Activated naive CD8-positive, alpha-beta T cell treated with anti-CD3 and anti-CD28 coated beads, Interleukin-2, amount 10 ng/mL, durations not matched to agents 7 days and 5 days (primary cell): ENCODE results near the gene SH3GL3. TPM values are rescaled to one million over a fixed set of nuclear protein-coding genes. Genes with fewer than 3 reads are reported as not detected.

ENCODE experiments used
- ATAC-seq: fragments of 150-1000 bp; cut with Tn5 transposase; one replicate; pipeline ENCODE4 v1.10.0; 2021; ENCODE audit warnings: low read depth, moderate library complexity
- POLR2A ChIA-PET: fragments of 350-600 bp; sonication (Branson Sonifier 250); formaldehyde crosslinking; loops from one replicate; lab custom pipeline; 2021; ENCODE audit warnings: antibody characterized with exemption; lab: Charles Lee
- DNase-seq: peaks from one replicate; pipeline ENCODE4 v3.0.0; 2021
- H3K27ac Mint-ChIP-seq: one replicate; pipeline ENCODE4 v1.8.0; 2022; ENCODE audit warnings: mild to moderate bottlenecking, mixed read lengths
- H3K27me3 Mint-ChIP-seq: one replicate; pipeline ENCODE4 v1.8.0; 2022; ENCODE audit warnings: mild to moderate bottlenecking, moderate library complexity, mixed read lengths
- H3K36me3 Mint-ChIP-seq: one replicate; pipeline ENCODE4 v1.8.0; 2021; ENCODE audit warnings: mild to moderate bottlenecking, mixed read lengths
- H3K4me1 Mint-ChIP-seq: one replicate; pipeline ENCODE4 v1.8.0; 2021; ENCODE audit warnings: mixed read lengths
- H3K4me3 Mint-ChIP-seq: one replicate; pipeline ENCODE4 v1.8.0; 2022; ENCODE audit warnings: mild to moderate bottlenecking, moderate library complexity, mixed read lengths
- H3K9me3 Mint-ChIP-seq: one replicate; pipeline ENCODE4 v1.8.0; 2021; ENCODE audit warnings: mixed read lengths
- total RNA-seq, 2 experiments: library from RNA; stranded (reverse); gene quantifications; one replicate each; pipeline ENCODE4 v1.2.3, GENCODE V29; 2021

Gene SH3GL3
- total RNA-seq, 2 experiments from 2014 or later, result not detected

DNA sequence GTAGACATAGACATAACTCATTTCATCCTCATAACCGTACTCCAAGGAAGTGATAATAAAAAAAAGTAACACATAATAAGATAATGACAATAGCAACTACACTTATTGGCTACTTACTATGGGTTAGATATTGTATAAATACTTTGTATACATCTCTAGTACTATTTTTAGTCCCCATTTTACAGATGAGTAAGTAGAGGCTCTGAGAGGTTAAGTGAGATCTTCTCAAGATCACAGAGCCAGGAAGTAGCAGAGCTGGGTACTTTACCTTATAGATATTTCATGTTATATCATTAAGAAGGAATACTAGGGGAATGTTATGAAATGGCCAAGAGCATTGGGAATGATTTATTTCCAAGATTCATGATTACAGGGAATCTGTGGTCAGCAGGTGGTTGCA lies 157.4 kb downstream of the SH3GL3 start:
- Mint-ChIP-seq H3K4me1 (no peaks in the 10 kb centered on the region), H3K27ac (no peak overlapping the region), H3K36me3 (no peaks in the 10 kb centered on the region), H3K4me3 (no peak overlapping the region), H3K27me3 (peaks cover 6% of the 10 kb centered on the region), H3K9me3 (peaks cover 4% of the 10 kb centered on the region)
- POLR2A ChIA-PET, result no interaction called here
- DNase-seq (no peak), ATAC-seq (no peak)

DNA sequence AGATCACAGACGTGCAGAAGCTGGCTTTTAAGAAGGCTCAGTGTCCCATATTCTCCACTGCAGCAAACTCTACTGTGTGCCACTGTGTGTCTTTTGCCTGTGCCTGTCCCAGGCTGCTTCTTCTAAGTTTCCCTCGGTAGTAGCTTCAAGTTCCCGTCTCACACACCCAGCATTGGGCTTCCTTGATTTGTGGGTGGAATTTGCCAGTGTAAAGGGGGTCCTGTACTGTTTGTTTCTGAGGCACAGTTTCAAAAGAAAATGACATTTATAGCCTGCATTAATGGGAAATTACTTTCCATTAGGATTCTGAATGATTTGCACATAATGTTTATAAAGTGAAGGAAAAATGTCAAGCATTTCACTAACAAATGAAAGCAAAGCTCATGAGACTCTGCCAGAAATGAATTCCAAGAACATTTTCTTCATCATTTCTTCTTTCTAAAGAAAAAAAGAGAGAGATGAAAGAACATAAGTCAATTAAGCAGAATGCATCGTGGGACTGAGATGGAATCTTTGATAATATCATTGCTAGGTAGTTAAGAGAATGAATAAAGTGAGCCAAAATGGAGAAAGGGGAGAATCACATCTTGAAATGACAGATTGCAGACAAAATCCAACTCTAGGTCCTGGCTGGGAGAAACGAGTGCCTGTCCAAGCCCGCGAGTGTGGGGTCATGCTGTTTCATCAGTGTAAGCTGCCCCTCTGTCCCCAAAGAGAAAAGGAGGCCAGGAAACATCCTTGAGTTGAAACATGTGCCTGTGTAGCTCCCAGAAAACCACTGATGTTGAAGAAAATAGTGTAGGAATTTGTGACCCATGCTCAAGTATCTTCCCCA lies 158.2 kb downstream of the SH3GL3 start:
- no peak for DNase-seq
- Mint-ChIP-seq H3K9me3 (peaks cover 3% of the 10 kb centered on the region), H3K27ac (no peak overlapping the region), H3K36me3 (no peaks in the 10 kb centered on the region), H3K4me1 (no peaks in the 10 kb centered on the region), H3K27me3 (peaks cover 6% of the 10 kb centered on the region), H3K4me3 (no peak overlapping the region)
- no peak for ATAC-seq
- POLR2A ChIA-PET, result no interaction called here

DNA sequence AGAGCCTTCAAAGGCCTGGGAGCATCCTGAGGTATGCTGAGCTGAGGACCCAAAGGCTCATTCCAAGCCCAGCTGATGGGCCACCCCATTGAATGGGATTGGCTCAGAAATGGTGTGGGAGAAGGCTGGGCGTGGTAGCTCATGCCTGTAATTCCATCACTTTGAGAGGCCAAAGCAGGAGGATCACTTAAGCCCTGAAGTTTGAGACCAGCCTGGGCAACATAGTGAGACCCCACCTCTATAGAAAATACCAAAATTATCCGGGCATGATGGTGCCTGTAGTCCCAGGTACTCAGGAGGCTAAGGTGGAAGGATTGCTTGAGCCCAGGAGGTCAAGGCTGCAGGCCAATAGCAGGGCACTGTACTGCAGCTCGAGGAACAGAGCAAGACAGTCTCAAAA lies 163.0 kb downstream of the SH3GL3 start:
- Mint-ChIP-seq H3K4me1 (no peaks in the 10 kb centered on the region), H3K27ac (no peak overlapping the region), H3K9me3 (no peaks in the 10 kb centered on the region), H3K4me3 (no peak overlapping the region), H3K27me3 (peaks cover 6% of the 10 kb centered on the region), H3K36me3 (no peaks in the 10 kb centered on the region)
- no peak for DNase-seq
- no peak for ATAC-seq
- POLR2A ChIA-PET, result no interaction called here

DNA sequence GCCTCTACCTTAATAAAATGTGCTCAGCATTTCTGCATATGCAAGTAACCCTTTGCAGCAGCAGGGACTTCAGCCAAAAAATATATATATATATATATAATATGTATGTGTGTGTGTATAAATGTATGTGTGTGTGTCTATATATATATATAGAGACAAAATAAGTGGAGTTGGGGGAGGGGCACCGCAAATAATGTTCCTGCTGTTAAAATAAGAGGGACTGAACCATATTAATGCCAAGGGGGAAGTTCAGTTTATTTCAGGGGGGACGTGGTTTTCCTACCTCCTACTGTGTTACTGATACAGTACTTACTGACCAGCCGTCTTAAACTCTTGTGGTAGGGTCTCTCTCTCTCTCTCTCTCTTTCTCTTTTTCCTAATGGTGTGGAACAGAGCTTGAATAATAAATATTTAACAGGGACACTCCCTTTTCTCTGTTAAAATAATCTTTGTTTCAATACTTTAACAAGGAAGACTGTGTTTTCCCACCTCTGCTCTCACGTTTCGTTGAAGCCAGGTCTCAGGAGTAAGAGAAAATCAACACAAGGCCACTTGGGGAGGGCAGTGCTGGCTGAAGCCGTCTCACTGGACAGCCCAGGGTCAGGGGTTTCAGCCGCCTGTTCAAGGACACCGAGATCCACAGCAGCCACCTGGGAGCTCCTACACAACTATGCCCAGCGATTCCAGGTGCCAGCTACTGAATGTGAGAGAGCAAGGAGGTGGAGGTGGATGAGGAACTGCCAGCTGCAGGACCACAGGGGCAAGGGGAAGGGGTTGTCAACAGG lies 164.0 kb downstream of the SH3GL3 start:
- Mint-ChIP-seq H3K27me3 (peaks cover 3% of the 10 kb centered on the region), H3K27ac (no peak overlapping the region), H3K9me3 (no peaks in the 10 kb centered on the region), H3K4me3 (no peak overlapping the region), H3K36me3 (no peaks in the 10 kb centered on the region), H3K4me1 (no peaks in the 10 kb centered on the region)
- POLR2A ChIA-PET, result no interaction called here
- ATAC-seq (no peak), DNase-seq (no peak)

DNA sequence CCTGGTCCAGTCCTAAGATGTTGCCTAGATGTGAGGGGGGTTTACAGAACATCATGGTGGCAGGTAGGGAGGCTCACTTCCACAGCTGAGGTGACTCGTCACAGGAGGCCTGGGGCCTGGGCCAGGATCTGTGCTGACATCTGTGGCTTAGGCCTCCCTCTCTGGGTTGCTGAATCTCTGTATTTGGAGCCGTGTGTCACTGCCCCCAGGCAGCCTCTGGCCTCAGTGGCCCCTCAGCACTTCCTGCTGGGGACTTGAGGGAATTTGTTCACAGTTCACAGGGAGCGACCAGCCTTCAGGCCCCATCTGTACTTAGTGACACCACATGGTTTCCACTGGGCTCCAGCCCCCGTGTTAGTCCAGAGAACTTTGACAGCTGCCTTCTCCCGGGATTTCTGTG lies 165.1 kb downstream of the SH3GL3 start:
- peaks cover 2% of the 10 kb centered on the region for H3K27me3 Mint-ChIP-seq
- H3K4me3 Mint-ChIP-seq, result no peak overlapping the region
- H3K4me1 Mint-ChIP-seq, result no peaks in the 10 kb centered on the region
- POLR2A ChIA-PET, result no interaction called here
- H3K9me3 Mint-ChIP-seq, result no peaks in the 10 kb centered on the region
- no peaks in the 10 kb centered on the region for H3K36me3 Mint-ChIP-seq
- DNase-seq (no peak), ATAC-seq (no peak)
- H3K27ac Mint-ChIP-seq, result no peak overlapping the region

DNA sequence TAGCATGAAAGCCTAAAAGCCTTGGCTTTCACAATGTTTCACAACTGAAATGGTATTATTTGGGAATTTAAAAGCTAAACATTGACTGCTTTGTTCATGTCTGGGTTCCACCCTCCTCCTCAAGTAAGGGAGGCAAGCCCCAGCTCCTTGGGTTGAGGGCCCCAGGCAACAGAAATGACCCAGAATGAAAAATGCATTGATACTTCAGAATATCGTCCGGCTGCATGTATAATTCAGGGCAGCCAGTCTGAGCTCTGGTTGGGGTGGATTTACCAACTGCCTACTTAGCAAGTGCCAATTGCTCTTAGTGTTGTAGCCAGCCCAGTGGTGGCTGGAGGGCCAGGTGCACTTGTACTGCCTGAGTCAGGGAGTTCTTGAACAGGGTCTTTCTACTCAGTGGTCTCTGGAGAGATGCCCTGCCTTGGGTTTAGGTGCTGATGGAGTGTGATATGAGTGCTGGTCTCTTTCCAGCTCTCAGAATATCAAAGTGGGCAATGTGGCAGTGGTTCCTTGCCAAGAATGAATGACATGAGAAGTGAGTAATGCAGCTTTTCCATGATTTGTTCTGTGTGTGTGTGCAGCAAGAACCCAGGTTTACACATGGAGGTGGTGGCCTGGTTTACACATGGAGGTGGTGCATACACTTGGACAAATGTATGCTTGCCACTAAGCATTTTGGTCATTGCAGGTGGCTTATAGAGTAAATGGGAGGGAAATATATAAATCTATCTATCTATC lies 165.9 kb downstream of the SH3GL3 start:
- DNase-seq (no peak), ATAC-seq (no peak)
- H3K27ac Mint-ChIP-seq, result no peak overlapping the region
- H3K36me3 Mint-ChIP-seq, result no peaks in the 10 kb centered on the region
- H3K9me3 Mint-ChIP-seq, result no peaks in the 10 kb centered on the region
- H3K4me3 Mint-ChIP-seq, result no peak overlapping the region
- H3K4me1 Mint-ChIP-seq, result no peaks in the 10 kb centered on the region
- POLR2A ChIA-PET, result no interaction called here
- H3K27me3 Mint-ChIP-seq, result peaks cover 2% of the 10 kb centered on the region

DNA sequence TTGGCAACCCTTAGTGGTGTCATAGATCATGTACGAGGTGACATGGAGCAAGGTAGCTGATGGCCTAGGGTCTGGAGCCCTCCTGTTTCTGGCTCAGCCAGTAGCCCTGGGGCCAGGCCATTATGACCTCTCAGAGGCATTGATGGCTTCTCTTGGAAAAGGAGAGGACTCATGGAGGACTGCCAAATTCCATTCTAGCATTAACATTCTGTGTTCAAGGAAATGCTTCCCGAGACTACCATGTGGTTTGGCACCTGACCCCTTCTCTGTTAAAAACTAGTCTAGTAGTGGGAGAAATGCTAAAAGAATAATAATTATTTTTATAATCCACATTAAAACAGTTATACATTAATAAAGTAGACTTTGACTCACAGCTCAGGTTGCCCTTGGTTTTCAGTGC lies 166.6 kb downstream of the SH3GL3 start:
- POLR2A ChIA-PET, result no interaction called here

DNA sequence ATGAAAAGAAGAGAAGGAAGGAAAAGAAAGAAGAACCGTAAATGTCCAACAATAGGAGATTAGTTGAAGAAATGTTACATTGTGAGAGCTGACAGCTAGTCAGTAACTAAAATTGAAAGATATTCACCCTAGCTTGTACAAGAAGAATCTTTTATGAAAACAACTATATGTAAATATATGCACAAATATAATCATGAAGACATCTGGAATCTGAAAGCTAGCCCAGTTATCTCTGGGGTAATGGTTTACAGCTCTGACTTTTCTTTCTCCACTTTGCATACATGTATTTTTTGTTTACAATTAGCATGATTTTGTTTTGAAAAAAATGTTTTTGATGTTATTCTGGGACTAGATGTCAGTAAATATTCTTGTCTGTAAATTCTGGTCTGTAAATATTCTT lies 169.7 kb downstream of the SH3GL3 start:
- POLR2A ChIA-PET, result no interaction called here
- no peak for ATAC-seq
- no peak overlapping the region for H3K27ac Mint-ChIP-seq
- H3K9me3 Mint-ChIP-seq, result no peaks in the 10 kb centered on the region
- no peak for DNase-seq
- peaks cover 2% of the 10 kb centered on the region for H3K27me3 Mint-ChIP-seq
- no peak overlapping the region for H3K4me3 Mint-ChIP-seq
- no peaks in the 10 kb centered on the region for H3K4me1 Mint-ChIP-seq
- H3K36me3 Mint-ChIP-seq, result no peaks in the 10 kb centered on the region

More for the DNA sequence above, 166.6 kb downstream of the SH3GL3 start:
- H3K4me1 Mint-ChIP-seq, result no peaks in the 10 kb centered on the region
- H3K36me3 Mint-ChIP-seq, result no peaks in the 10 kb centered on the region
- peaks cover 2% of the 10 kb centered on the region for H3K27me3 Mint-ChIP-seq
- no peak for DNase-seq
- no peak overlapping the region for H3K4me3 Mint-ChIP-seq
- no peaks in the 10 kb centered on the region for H3K9me3 Mint-ChIP-seq
- H3K27ac Mint-ChIP-seq, result no peak overlapping the region
- ATAC-seq, result no peak

DNA sequence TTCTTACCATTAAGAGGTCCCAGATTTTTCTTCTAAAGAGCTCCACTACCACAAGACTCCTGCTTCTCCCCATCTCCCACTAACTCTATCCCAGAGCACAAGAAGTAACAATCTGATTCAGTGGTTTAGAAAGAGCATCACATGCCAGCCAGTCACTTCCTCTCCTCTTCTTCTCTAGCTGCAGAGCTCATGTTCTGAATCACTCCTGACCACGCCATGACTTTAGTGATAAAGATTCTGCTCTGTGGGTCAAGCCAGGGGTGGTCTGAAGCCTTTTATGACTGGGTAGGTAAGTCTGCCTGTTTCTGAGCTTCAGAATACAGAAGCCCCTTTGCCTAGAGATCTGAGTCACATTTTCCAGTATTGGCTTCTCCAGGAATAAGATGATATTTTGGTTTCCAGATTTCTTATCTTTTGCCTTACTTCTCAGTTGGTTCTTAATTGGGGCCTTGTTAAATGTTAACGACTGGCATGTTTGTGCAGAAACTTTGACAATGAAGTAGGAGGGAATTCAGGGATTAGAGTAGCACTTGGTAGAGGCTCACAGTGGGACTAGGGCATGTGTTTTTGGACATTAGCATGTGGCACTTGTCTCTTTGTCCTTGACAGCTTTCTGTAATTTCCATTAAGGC lies 179.1 kb downstream of the SH3GL3 start:
- Mint-ChIP-seq H3K9me3 (peaks cover 6% of the 10 kb centered on the region), H3K27me3 (no peaks in the 10 kb centered on the region), H3K4me3 (no peak overlapping the region), H3K27ac (no peak overlapping the region), H3K36me3 (no peaks in the 10 kb centered on the region), H3K4me1 (no peaks in the 10 kb centered on the region)
- ATAC-seq (no peak), DNase-seq (no peak)
- POLR2A ChIA-PET, result no interaction called here

DNA sequence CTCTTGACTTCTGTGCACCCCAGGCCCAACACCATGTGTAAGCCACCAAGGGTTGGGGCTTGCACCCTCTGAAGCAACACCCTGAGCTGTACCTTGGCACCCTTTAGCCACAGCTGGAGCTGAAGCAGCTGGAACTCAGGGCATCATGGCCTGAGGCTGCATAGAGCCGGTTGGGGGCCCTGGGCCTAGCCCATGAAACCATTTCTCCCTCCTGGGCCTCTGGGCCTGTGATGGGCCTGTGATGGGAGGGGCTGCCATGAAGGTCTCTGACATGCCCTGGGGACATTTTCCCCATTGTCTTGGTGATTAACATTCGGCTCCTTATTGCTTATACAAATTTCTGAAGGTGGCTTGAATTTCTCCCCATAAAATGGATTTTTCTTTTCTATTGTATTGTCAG lies 184.4 kb downstream of the SH3GL3 start:
- no peak for ATAC-seq
- no peak for DNase-seq
- POLR2A ChIA-PET, result no interaction called here
- Mint-ChIP-seq H3K4me3 (no peak overlapping the region), H3K4me1 (no peaks in the 10 kb centered on the region), H3K27ac (no peak overlapping the region), H3K9me3 (peaks cover 8% of the 10 kb centered on the region), H3K36me3 (no peaks in the 10 kb centered on the region), H3K27me3 (no peaks in the 10 kb centered on the region)

DNA sequence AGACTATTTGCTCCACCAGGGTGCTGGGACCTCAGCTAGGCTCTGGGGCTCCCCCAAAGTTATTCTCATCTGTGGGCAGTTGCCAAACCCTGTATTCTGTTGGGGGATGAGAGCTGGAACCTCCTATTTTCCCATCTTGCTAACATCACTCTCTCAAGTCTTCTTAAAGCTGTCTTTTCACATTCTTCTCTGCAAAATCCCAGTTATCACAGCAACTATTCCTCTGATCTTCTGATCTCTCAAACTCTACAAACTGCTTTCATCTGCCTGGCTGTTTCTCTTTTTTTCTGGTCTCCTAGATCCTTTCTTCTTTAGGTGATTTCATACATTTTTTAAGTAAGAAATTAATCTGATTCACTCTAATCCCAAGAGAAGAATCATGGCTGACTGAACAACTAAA lies 196.1 kb downstream of the SH3GL3 start:
- no peak overlapping the region for H3K4me3 Mint-ChIP-seq
- H3K27ac Mint-ChIP-seq, result no peak overlapping the region
- POLR2A ChIA-PET, result no interaction called here
- H3K4me1 Mint-ChIP-seq, result no peaks in the 10 kb centered on the region
- peaks cover 3% of the 10 kb centered on the region for H3K27me3 Mint-ChIP-seq
- ATAC-seq (no peak), DNase-seq (no peak)
- H3K9me3 Mint-ChIP-seq, result peaks cover 5% of the 10 kb centered on the region
- H3K36me3 Mint-ChIP-seq, result no peaks in the 10 kb centered on the region

DNA sequence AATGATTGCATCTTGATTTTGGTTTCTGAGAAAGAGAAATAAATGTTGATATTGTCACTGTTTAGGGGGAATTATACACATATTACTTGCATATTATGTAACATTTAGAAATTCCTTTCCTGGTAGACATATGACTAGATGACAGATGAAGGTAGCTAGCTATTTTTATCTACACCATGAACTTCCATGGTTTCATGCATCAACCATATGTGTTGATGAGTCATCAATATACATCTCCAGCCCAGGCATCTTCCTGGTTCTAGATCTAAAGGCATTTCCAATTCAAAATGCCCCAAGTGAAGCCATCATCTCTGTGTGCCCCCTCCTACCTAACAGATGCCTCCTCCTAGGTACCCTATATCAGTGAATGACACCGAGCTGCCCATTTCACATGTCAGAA lies 197.3 kb downstream of the SH3GL3 start:
- Mint-ChIP-seq H3K27ac (no peak overlapping the region), H3K4me1 (no peaks in the 10 kb centered on the region), H3K27me3 (peaks cover 3% of the 10 kb centered on the region), H3K36me3 (no peaks in the 10 kb centered on the region), H3K9me3 (peaks cover 5% of the 10 kb centered on the region), H3K4me3 (no peak overlapping the region)
- DNase-seq (no peak), ATAC-seq (no peak)
- POLR2A ChIA-PET, result no interaction called here

DNA sequence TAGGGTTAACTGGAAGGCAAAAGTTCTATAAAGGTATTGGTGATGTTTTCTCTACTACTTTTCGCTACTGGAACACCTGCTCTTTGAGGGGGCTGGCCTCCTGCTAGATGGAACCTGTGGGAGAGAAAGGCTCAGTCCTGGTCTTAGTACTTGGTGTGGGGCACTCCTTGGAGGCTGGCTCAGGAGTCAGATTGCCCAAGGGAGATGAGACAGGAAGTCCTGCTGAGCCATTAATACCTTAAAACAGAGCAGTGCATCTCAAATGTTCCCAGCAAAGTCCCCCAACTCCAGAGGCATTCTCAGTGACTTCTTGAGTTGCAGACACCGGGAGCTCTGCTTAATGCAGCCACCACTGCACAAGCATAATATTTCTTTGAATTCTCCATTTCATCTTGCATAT lies 203.7 kb downstream of the SH3GL3 start:
- no peaks in the 10 kb centered on the region for H3K36me3 Mint-ChIP-seq
- H3K27me3 Mint-ChIP-seq, result peaks cover 28% of the 10 kb centered on the region
- H3K9me3 Mint-ChIP-seq, result no peaks in the 10 kb centered on the region

More for the DNA sequence above, 203.7 kb downstream of the SH3GL3 start:
- Mint-ChIP-seq H3K4me1 (no peaks in the 10 kb centered on the region), H3K27ac (no peak overlapping the region), H3K4me3 (no peak overlapping the region)
- POLR2A ChIA-PET, result no interaction called here
- no peak for DNase-seq
- ATAC-seq, result no peak
